ENCODE results near the gene WIPF1.

GRCh38 chr2:174599310-174599921 is 1.8 kb upstream of the WIPF1 start:
- TF ChIP-seq ZBED4 (CRISPR knock-in tag; IDR thresholded peaks at IDR 0.05; ENCODE audit: borderline replicate concordance): no peak
- no peak for TF ChIP-seq CHD4 (IDR thresholded peaks at IDR 0.05; ENCODE audit: borderline replicate concordance, low read length)
- TF ChIP-seq RFX5 (IDR thresholded peaks at IDR 0.05; ENCODE audit: low read depth, low read length): no peak
- TF ChIP-seq SIX1 (CRISPR knock-in tag; IDR thresholded peaks at IDR 0.05; ENCODE audit: borderline replicate concordance): no peak
- no peak for TF ChIP-seq PATZ1 (CRISPR knock-in tag; IDR thresholded peaks at IDR 0.05)
- TF ChIP-seq TRIM22 (IDR thresholded peaks at IDR 0.05): no peak
- TF ChIP-seq CREM (IDR thresholded peaks at IDR 0.05): no peak
- TF ChIP-seq CREM (CRISPR knock-in tag; IDR thresholded peaks at IDR 0.05): no peak
- no peak for TF ChIP-seq RAD21 (CRISPR knock-in tag; IDR thresholded peaks at IDR 0.05)
- TF ChIP-seq HIVEP1 (CRISPR knock-in tag; IDR thresholded peaks at IDR 0.05): no peak
- no peak for TF ChIP-seq KDM1A (CRISPR knock-in tag; IDR thresholded peaks at IDR 0.05)
